Prostate gland (tissue), 2 donors: Measurements from ENCODE around the gene CROCC2.

ENCODE experiments used
- POLR2A ChIP-seq: fragments of 450-650 bp; IDR thresholded peaks from one replicate; pipeline ENCODE4 v1.6.1; 2016; ENCODE audit warnings: antibody characterized with exemption, mild to moderate bottlenecking
- POLR2AphosphoS5 ChIP-seq: sonication (generic); formaldehyde crosslinking; IDR thresholded peaks from one replicate; pipeline ENCODE4 v1.6.1; 2017; ENCODE audit warnings: antibody characterized with exemption
- TF ChIP-seq, protein P1 (sequence below), 4 experiments: fragments of 200-600 bp in 2 of 4; fragments of 450-650 bp in 2 of 4; sonication (generic) in 2 of 4; IDR thresholded peaks; 1 replicate in 3 of 4; 2 replicates in 1 of 4; pipeline ENCODE4 v1.5.1; 2016 to 2019; ENCODE audit warnings: antibody characterized with exemption in 4 of 4, mild to moderate bottlenecking in 2 of 4, moderate library complexity in 2 of 4

DNA sequence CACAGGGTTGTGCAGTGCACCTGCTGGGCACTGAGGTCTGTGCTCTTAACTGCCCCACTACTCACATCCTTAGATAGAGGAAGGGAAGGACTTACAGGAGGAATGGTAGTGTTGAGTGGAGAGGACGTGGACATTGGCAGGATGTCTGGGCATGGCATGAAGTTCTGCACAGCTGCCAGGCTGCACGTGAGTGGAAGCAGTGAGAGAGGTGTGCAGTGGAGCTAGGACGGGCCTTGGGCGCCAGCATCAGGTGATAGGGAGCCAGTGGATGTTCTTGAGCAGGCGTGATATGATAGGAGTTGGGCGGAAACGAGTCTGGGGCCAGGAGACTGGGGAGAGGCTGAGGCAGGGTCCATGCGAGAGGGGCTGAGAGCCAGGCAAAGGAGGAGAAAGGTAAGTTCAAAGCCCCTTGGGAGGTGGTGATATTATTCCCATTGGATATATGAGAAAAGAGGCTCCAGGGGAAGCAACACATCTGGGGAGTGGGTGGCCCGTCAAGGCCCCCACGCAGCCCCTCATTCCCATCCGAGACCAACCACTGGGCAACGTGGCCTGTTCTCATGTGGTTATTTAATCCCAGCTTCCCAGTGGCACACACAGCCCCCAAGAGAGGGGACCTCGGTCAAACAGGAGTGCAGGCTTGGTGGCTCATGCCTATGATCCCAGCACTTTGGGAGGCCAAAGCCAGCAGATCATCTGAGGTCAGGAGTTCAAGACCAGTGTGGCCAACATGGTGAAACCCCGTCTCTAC lies 46.5 kb downstream of the CROCC2 start:
- TF ChIP-seq, protein P1, sequence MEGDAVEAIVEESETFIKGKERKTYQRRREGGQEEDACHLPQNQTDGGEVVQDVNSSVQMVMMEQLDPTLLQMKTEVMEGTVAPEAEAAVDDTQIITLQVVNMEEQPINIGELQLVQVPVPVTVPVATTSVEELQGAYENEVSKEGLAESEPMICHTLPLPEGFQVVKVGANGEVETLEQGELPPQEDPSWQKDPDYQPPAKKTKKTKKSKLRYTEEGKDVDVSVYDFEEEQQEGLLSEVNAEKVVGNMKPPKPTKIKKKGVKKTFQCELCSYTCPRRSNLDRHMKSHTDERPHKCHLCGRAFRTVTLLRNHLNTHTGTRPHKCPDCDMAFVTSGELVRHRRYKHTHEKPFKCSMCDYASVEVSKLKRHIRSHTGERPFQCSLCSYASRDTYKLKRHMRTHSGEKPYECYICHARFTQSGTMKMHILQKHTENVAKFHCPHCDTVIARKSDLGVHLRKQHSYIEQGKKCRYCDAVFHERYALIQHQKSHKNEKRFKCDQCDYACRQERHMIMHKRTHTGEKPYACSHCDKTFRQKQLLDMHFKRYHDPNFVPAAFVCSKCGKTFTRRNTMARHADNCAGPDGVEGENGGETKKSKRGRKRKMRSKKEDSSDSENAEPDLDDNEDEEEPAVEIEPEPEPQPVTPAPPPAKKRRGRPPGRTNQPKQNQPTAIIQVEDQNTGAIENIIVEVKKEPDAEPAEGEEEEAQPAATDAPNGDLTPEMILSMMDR (IDR thresholded peaks at IDR 0.05), result no peak
- no peak for TF ChIP-seq POLR2A
- no peak for TF ChIP-seq POLR2AphosphoS5
